ENCODE results near the gene PARVG.

The PARVG gene

GRCh38 chr22:44173154-44173553, 7.6 kb upstream of the PARVG start:
- DNase-seq (ENCODE audit: extremely low read depth, low read depth) = no peak
- TF ChIP-seq CTCF (IDR thresholded peaks at IDR 0.05; ENCODE audit: low read depth, low read length, missing control alignments) = no peak
- H3K4me3 ChIP-seq (replicated peaks; ENCODE audit: low read depth, low read length) = no peak overlapping the region

- TF ChIP-seq CTCF (IDR thresholded peaks at IDR 0.05; ENCODE audit: low read depth, low read length, missing control alignments) = no peak
- H3K4me3 ChIP-seq (replicated peaks; ENCODE audit: low read depth, low read length) = no peak overlapping the region
- no peak for DNase-seq (ENCODE audit: extremely low read depth, low read depth)
Observed at GRCh38 chr22:44175676-44176075, 5.0 kb upstream of the PARVG start.

- no peak overlapping the region for H3K4me3 ChIP-seq (replicated peaks; ENCODE audit: low read depth, low read length)
- DNase-seq (ENCODE audit: extremely low read depth, low read depth) = no peak
- TF ChIP-seq CTCF (IDR thresholded peaks at IDR 0.05; ENCODE audit: low read depth, low read length, missing control alignments) = no peak
Observed at GRCh38 chr22:44179196-44179988, 1.3 kb upstream of the PARVG start.

- DNase-seq (ENCODE audit: extremely low read depth, low read depth) = no peak
- no peak for TF ChIP-seq CTCF (IDR thresholded peaks at IDR 0.05; ENCODE audit: low read depth, low read length, missing control alignments)
- no peak overlapping the region for H3K4me3 ChIP-seq (replicated peaks; ENCODE audit: low read depth, low read length)
Observed at GRCh38 chr22:44179989-44180705, 578 bp upstream of the PARVG start.

GRCh38 chr22:44181033-44181911, 547 bp downstream of the PARVG start:
- H3K4me3 ChIP-seq (replicated peaks; ENCODE audit: low read depth, low read length) = no peak overlapping the region
- DNase-seq (ENCODE audit: extremely low read depth, low read depth) = no peak
- no peak for TF ChIP-seq CTCF (IDR thresholded peaks at IDR 0.05; ENCODE audit: low read depth, low read length, missing control alignments)

- H3K4me3 ChIP-seq (replicated peaks; ENCODE audit: low read depth, low read length) = no peak overlapping the region
- TF ChIP-seq CTCF (IDR thresholded peaks at IDR 0.05; ENCODE audit: low read depth, low read length, missing control alignments) = no peak
- no peak for DNase-seq (ENCODE audit: extremely low read depth, low read depth)
Observed at GRCh38 chr22:44181912-44182587, 1.3 kb downstream of the PARVG start.
